Activated T-helper 1 cell treated with anti-CD3 and anti-CD28 coated beads, Interleukin-12 subunit alpha, Interleukin-12 subunit beta, Interleukin-2, Interleukin-4 antibody, amounts not matched to agents 30 ng/mL and 10 ng/mL and 1 ng/mL, durations not matched to agents 14 hours and 24 hours and 36 hours (primary cell): ENCODE results near the gene CHMP1A. TPM values are rescaled to one million over a fixed set of nuclear protein-coding genes. Genes with fewer than 3 reads are reported as not detected.

Experiments used
- DNase-seq: peaks from one replicate; pipeline ENCODE4 v3.0.0; 2021; ENCODE audit warnings: low spot score
- H3K27ac Mint-ChIP-seq: one replicate; pipeline ENCODE4 v1.8.0; 2021; ENCODE audit warnings: mild to moderate bottlenecking, mixed read lengths
- H3K27me3 Mint-ChIP-seq: one replicate; pipeline ENCODE4 v1.8.0; 2022; ENCODE audit warnings: mild to moderate bottlenecking, moderate library complexity, mixed read lengths; ENCODE audit not compliant: insufficient read depth
- H3K36me3 Mint-ChIP-seq: one replicate; pipeline ENCODE4 v1.8.0; 2021; ENCODE audit warnings: low read depth, mixed read lengths
- H3K4me1 Mint-ChIP-seq: one replicate; pipeline ENCODE4 v1.8.0; 2021; ENCODE audit warnings: low read depth, mixed read lengths
- H3K4me3 Mint-ChIP-seq: one replicate; pipeline ENCODE4 v1.8.0; 2021; ENCODE audit warnings: mild to moderate bottlenecking, moderate library complexity, mixed read lengths
- H3K9me3 Mint-ChIP-seq: one replicate; pipeline ENCODE4 v1.8.0; 2021; ENCODE audit warnings: mixed read lengths
- intact Hi-C: fragments of 100-400 bp; cut with micrococcal nuclease; formaldehyde crosslinking; loops from one replicate; pipeline ENCODE4 v1.15.1; 2024
- total RNA-seq: library from RNA; stranded (reverse); gene quantifications from 2 replicates; pipeline ENCODE4 v1.2.3, GENCODE V29; 2022

The CHMP1A gene
- total RNA-seq, 1 donor from 2014 or later: 87.7 TPM

DNA sequence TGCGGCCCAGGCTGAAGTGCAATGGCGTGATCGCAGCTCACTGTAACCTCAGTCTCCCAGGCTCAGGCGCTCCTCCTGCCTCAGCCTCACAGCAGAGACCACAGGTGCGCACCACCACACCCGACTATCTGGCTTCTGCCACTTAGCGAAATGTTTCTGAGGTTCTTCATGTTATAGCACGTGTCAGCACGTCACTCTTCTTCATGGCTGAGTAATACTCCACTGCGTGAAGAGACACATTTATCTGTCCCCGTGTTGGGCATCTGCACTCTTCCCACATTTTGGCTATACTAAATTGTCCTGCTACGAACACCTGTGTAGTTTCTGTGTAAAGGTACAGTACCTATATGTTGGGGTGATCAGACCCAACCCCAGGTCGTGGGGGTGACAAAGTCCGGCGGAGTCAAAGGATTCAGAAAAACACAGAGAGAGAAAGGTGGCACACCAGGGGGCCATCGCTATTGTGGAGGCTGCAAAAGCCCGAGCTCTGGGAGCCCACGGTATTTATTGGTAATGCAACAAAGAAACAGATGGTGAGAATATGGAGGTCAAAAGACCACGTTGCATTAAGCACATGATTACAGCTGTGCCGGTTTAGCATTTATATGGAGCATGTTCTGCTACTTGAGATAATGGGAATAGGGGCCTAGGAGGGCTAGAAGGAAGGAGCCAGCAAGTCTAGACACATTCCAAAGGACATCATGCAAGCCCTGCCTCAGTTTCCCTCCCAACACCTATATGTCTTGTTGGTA, 44.9 kb downstream of the CHMP1A start:
- H3K36me3 Mint-ChIP-seq: no peaks in the 10 kb centered on the region
- peaks cover 4% of the 10 kb centered on the region for H3K9me3 Mint-ChIP-seq
- H3K27ac Mint-ChIP-seq: no peak overlapping the region
- no peaks in the 10 kb centered on the region for H3K27me3 Mint-ChIP-seq
- DNase-seq: no peak
- H3K4me3 Mint-ChIP-seq: no peak overlapping the region
- intact Hi-C loops: no loop called here
- H3K4me1 Mint-ChIP-seq: no peaks in the 10 kb centered on the region

DNA sequence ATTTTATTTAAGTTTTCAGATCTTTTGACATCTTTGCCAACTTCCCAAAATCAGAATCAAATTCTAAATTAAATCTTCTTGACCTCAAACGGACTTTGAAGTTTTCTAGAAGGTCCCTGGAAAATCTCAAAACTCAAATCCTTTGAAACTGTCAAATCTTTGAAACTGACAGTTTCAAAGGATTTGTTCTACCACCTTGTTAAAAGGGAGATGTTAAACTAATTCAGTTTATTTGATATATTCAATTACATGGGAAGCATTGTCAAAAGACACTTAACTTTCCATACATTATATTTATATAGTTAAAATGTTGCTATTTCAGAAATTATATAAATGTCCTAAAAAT, 47.4 kb downstream of the CHMP1A start:
- intact Hi-C loops: no loop called here

DNA sequence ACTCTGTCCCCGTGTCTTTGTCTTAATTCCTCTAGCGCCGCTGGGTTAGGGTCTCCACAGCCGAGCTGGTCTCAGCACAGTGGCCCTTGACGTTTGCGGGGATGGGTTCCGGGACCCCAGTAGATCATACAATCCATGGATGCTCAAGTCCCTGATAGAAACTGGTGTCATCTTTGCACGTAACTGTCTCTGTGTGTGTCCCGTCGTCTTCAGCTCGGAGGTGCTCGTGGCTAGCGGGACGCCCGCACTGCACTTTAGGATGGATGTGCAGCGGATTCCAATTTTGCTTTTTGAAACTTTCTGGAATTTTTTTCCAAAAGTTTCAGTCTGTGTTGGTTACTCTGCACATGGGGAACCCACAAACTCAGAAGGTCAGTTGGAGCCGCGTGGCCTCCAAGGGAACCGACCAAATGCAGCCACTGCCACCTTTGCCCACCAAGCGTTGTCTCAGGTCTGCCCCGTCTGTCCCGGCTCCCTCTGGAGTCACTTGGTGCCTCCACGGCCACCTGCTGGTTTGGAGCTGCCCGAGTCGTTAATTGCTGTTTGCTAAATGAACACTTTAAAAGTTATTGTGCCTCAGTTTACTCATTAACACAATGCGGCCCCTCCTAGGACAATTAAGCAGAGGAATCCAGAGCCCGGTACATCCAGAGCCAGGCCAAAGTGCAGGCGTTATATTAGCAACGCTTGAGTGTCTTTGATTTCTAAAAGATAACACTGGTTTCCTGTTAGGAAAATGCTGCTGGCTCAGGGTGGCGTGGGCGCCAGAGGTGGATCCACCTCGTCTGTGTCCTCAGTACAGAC, 49.4 kb downstream of the CHMP1A start:
- intact Hi-C loops: no loop called here
- Mint-ChIP-seq H3K27me3 (no peaks in the 10 kb centered on the region), H3K36me3 (no peaks in the 10 kb centered on the region), H3K4me1 (peaks cover 1% of the 10 kb centered on the region), H3K27ac (no peak overlapping the region), H3K9me3 (no peaks in the 10 kb centered on the region), H3K4me3 (no peak overlapping the region)
- no peak for DNase-seq

More for the DNA sequence above, 47.4 kb downstream of the CHMP1A start:
- H3K4me1 Mint-ChIP-seq: no peaks in the 10 kb centered on the region
- H3K27me3 Mint-ChIP-seq: no peaks in the 10 kb centered on the region
- DNase-seq: no peak
- H3K4me3 Mint-ChIP-seq: no peak overlapping the region
- no peaks in the 10 kb centered on the region for H3K36me3 Mint-ChIP-seq
- H3K27ac Mint-ChIP-seq: no peak overlapping the region
- no peaks in the 10 kb centered on the region for H3K9me3 Mint-ChIP-seq

DNA sequence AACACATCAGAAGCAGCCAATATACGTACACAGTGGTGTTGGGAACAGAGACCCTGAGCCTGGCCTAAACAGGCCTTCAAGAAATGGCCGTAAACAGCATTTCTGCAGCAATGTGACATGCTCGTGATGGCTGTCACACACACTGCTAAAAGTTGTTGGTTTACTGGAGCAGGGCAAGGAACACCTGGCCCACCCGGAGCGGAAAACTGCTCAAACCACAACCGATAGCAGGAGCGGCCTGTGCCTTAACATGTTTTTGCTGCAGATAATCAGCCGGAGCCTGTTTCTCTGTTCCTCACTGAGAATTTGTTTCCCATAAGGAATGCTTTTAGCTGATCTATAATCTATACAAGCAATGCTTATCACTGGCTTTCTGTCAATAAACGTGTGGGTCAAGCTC, 50.1 kb downstream of the CHMP1A start:
- intact Hi-C loops: no loop called here
- H3K9me3 Mint-ChIP-seq: no peaks in the 10 kb centered on the region
- peaks cover 8% of the 10 kb centered on the region for H3K4me1 Mint-ChIP-seq
- H3K27me3 Mint-ChIP-seq: no peaks in the 10 kb centered on the region
- no peak overlapping the region for H3K27ac Mint-ChIP-seq
- H3K4me3 Mint-ChIP-seq: no peak overlapping the region
- no peaks in the 10 kb centered on the region for H3K36me3 Mint-ChIP-seq
- DNase-seq: no peak

DNA sequence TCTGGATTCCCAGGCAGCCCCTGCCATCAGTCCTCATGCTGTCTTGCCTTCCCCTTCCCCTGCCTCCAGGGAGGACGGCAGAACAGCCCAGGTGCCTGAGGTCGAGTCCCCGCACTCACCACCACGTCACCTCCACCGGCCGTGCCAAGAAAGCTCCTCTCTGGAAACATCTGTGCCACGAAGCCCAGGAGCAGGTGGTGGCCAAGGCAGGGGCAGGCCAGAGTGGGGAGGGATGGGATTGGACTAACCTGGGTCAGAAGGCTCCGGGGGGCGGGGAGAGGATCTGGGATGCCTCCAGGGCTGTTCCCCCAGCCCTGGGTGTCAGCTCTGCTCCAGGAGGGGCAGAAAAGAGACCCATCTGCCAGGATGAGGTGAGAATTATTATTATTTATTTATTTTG, 51.5 kb downstream of the CHMP1A start:
- Mint-ChIP-seq H3K27me3 (no peaks in the 10 kb centered on the region), H3K4me3 (no peak overlapping the region), H3K4me1 (peaks cover 13% of the 10 kb centered on the region), H3K36me3 (no peaks in the 10 kb centered on the region), H3K9me3 (no peaks in the 10 kb centered on the region), H3K27ac (no peak overlapping the region)
- intact Hi-C loops: no loop called here
- DNase-seq: no peak

DNA sequence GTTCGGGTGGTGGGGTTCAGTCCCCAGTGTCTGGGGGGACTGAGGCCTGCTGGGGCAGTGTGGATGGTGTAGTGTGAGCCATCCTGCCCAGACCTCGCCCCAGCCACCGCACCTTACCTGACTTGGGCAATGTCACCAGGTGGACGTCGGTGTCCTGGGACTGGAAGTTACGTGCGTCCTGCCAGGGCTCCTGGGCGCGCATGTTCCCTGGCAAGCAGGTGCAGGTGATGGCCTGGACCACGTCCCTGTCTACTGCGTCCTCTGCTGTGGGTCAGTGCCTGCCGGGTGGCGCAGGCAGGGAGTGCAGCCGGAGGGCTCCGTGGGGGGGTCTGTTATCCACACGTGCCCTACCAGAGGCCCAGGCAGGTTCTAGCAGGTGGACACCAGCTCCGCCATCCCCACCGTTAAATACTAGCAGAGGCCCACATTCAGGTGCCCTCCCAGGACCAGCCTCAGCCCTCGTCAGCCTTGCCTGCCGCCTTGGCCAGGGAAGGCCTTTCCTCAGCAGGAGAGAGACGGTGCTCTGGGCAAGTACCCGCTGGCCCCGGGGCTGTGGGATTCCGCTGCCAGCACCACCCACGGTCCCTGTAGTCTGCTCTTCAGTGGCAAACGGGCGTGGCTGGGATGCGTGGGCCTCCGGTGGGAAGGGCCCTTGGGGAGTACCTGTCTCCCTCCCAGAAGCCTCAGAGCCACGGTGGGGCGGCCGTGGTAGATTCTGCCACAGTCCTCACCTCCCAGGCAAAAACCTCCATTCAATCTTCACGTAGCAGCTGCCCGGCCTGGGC, 52.1 kb downstream of the CHMP1A start:
- no peaks in the 10 kb centered on the region for H3K27me3 Mint-ChIP-seq
- H3K27ac Mint-ChIP-seq: no peak overlapping the region
- H3K36me3 Mint-ChIP-seq: no peaks in the 10 kb centered on the region
- no peaks in the 10 kb centered on the region for H3K9me3 Mint-ChIP-seq
- intact Hi-C loops: no loop called here
- no peak for DNase-seq
- peaks cover 13% of the 10 kb centered on the region for H3K4me1 Mint-ChIP-seq
- no peak overlapping the region for H3K4me3 Mint-ChIP-seq

DNA sequence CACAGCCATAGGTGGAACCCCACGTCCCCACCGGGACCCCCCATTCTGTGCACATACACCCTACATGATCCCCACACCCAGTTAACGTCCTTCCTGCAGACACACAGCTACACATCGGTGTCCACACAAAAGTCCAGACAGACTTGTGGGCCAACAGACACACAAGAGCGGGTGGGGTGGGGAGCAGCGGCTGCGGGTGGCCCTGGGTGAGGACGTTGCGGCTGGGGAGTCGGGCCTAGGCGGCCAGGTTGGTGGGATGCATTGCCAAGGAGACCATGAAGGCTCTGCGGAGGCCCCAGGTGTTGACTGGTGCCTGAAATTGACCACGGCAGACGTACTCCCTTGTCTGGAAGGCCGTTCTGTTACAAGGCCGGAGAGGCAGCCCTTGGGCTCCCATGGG, 52.7 kb downstream of the CHMP1A start:
- no peak overlapping the region for H3K27ac Mint-ChIP-seq
- H3K27me3 Mint-ChIP-seq: no peaks in the 10 kb centered on the region
- H3K4me1 Mint-ChIP-seq: peaks cover 13% of the 10 kb centered on the region
- H3K4me3 Mint-ChIP-seq: no peak overlapping the region
- DNase-seq: no peak
- H3K36me3 Mint-ChIP-seq: no peaks in the 10 kb centered on the region
- intact Hi-C loops: no loop called here
- H3K9me3 Mint-ChIP-seq: no peaks in the 10 kb centered on the region

DNA sequence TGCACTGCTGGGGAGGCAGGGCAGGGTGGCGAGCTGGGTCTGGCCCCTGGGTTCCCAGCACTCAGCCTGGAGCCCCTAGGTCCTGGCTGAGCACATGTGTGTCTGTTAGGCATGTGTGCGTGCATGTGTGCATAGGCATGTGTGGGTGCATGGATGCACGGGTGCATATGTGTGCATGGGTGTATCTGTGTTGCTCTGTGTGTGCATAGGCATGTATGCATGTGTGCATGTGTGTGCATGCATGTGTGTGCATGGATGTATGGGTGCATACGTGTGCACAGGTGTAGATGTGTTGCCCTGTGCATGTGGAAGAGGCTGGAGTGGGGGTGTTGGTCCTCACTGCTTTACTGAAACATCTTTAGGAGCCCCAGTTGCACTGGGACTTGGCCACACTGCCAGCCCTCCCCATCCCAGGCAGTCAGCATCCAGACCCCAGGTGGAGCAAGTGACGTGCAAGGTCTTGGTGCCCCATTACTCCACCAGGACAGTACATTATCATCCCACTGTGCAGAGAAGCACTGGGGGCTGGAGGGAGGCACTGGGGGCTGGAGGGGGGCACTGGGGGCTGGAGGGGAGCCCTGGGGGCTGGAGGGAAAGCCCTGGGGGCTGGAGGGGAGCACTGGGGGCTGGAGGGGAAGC, 54.4 kb downstream of the CHMP1A start:
- Mint-ChIP-seq H3K4me3 (no peak overlapping the region), H3K27ac (no peak overlapping the region), H3K27me3 (no peaks in the 10 kb centered on the region), H3K4me1 (peaks cover 13% of the 10 kb centered on the region), H3K36me3 (no peaks in the 10 kb centered on the region), H3K9me3 (no peaks in the 10 kb centered on the region)
- intact Hi-C loops: loop anchor here (1.0 kb wide), 1 partner anchor 38 kb away; no protein-coding TSS in a partner anchor
- no peak for DNase-seq

DNA sequence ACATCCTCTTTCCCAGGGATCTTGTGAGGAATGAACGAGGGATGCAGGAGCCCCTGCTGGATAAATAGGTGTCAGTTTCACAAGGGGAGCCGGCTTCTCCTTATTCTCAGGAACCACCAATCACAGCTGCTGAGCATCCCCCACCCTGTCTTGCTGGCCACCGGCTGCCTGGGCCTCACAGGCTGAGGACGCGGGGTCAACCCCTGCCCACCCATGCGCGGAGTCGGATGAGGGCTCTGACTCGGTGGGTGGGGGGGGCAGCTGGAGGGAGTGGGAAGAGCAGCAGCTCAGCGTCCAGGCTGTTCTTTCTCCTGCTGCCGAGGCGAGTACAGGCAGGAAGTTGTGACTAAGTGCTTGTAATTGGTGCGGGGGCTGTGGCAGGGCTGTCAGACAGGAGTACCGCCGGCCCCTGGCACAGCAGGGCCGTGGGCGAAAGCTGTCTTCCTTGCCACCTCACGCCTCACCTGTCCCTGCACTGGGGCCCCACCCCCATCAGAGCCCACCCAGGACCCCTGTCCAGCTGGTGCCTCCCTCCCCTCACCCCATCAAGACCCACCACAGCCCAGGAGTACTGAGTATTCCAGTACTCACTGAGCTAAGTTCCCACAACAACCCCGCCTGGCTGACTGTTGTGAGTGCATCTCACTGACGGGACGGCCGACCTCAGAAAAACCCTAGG, 55.1 kb downstream of the CHMP1A start:
- H3K9me3 Mint-ChIP-seq: no peaks in the 10 kb centered on the region
- intact Hi-C loops: loop anchor here (1.0 kb wide), 1 partner anchor 39 kb away; no protein-coding TSS in a partner anchor
- no peaks in the 10 kb centered on the region for H3K36me3 Mint-ChIP-seq
- H3K27me3 Mint-ChIP-seq: no peaks in the 10 kb centered on the region
- H3K27ac Mint-ChIP-seq: peak overlapping the region; percentile 7
- H3K4me1 Mint-ChIP-seq: peaks cover 13% of the 10 kb centered on the region
- DNase-seq: peak; percentile 26
- H3K4me3 Mint-ChIP-seq: no peak overlapping the region

DNA sequence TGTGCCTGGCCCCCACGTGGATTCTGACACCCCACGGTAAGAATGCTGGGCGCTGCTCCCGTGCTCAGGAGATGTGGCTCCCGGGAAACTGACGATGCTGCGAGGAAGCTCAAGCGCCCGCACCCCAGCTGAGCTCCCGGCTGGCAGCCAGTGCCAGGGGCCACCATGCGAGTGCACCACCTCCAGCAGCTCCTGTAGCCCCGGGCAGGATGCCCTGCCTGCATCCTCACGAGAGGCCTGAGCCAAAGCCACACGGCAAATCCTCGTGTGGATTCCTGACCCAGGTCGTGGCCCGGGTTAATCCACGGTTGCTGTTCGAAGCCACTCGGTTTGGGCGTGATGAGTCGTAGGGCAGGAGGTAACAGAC, 55.6 kb downstream of the CHMP1A start:
- Mint-ChIP-seq H3K36me3 (no peaks in the 10 kb centered on the region), H3K4me3 (no peak overlapping the region), H3K9me3 (no peaks in the 10 kb centered on the region), H3K4me1 (peaks cover 13% of the 10 kb centered on the region), H3K27ac (no peak overlapping the region), H3K27me3 (no peaks in the 10 kb centered on the region)
- no peak for DNase-seq
- intact Hi-C loops: loop anchor here (1.0 kb wide), 1 partner anchor 39 kb away; no protein-coding TSS in a partner anchor

DNA sequence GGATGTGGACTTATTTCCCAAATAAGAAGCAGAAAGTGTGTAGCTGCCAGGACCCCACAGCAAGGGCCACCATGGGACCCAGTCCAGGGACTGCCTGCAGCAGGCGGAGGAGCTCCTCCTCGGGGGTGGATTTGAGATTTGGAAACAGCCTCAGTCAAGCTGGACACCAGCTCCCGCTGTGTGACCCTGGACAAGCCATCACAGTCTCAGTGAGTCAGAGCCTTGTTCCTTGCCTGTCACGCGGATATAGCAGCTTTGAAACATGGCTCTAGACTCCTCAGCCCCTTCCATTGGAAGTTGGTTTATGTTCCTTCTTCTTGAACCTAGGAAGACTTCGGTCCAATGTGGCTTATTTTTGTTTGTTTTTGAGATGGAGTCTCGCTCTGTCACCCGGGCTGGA, 56.6 kb downstream of the CHMP1A start:
- Mint-ChIP-seq H3K27ac (no peak overlapping the region), H3K27me3 (no peaks in the 10 kb centered on the region), H3K4me3 (no peak overlapping the region), H3K36me3 (no peaks in the 10 kb centered on the region), H3K4me1 (peaks cover 13% of the 10 kb centered on the region), H3K9me3 (no peaks in the 10 kb centered on the region)
- intact Hi-C loops: no loop called here
- no peak for DNase-seq

DNA sequence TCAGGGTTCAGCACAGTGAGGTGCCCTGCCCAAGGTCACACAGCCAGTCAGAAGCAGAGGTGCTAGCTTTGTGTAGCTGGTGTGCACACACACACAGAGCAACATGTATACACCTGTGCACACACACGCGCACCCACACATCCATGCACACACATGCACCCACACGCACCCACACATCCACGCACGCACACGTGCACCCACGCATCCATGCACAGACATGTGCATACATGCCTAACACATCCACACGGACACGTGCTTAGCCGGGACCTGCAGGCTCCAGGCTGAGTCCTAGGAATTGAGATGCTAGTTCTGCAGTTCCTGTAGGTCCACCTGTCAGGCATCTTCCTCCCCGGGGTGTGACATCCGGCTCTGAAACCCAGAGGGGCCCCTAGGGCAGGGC, 57.1 kb downstream of the CHMP1A start:
- intact Hi-C loops: no loop called here
- Mint-ChIP-seq H3K36me3 (no peaks in the 10 kb centered on the region), H3K4me1 (peaks cover 13% of the 10 kb centered on the region), H3K27ac (no peak overlapping the region), H3K4me3 (no peak overlapping the region), H3K9me3 (no peaks in the 10 kb centered on the region), H3K27me3 (no peaks in the 10 kb centered on the region)
- no peak for DNase-seq
